ENCODE measurements around the gene TTLL3.

TTLL3 gene

GRCh38 chr3:9820946-9821345 is 10.9 kb downstream of the TTLL3 start:
- POLR2A ChIA-PET = no interaction called here
- TF ChIP-seq CTCF (IDR thresholded peaks at IDR 0.05; ENCODE audit: insufficient read depth, low read length, missing control alignments) = peak; percentile 16
- CTCF ChIA-PET = interaction anchor here (1.3 to 1.5 kb wide), 4 partner anchors 9 to 126 kb away, joined by 3 to 8 read pairs (median 4); no protein-coding TSS in a partner anchor
- DNase-seq (ENCODE audit: low read depth, low spot score) = no peak
- H3K4me3 ChIP-seq (ENCODE audit: low read depth, low read length) = no peak overlapping the region

- no peak overlapping the region for H3K4me3 ChIP-seq (ENCODE audit: low read depth, low read length)
- CTCF ChIA-PET = interaction anchor here (1.3 kb wide), 1 partner anchor 82 kb away, joined by 3 read pairs; no protein-coding TSS in a partner anchor
- TF ChIP-seq CTCF (IDR thresholded peaks at IDR 0.05; ENCODE audit: insufficient read depth, low read length, missing control alignments) = no peak
- POLR2A ChIA-PET = no interaction called here
- DNase-seq (ENCODE audit: low read depth, low spot score) = no peak
Observed at GRCh38 chr3:9825451-9826040, 15.5 kb downstream of the TTLL3 start.

- ChIA-PET CTCF (interaction anchor here (0.8 to 1.6 kb wide), 3 partner anchors 14 to 119 kb away, joined by 3 to 6 read pairs (median 5); partner anchors contain the start of gene RPUSD3), POLR2A (interaction anchor here (0.9 kb wide), 1 partner anchor 9 kb away, joined by 5 read pairs; no protein-coding TSS in a partner anchor)
- H3K4me3 ChIP-seq (ENCODE audit: low read depth, low read length) = no peak overlapping the region
- DNase-seq (ENCODE audit: low read depth, low spot score) = no peak
- no peak for TF ChIP-seq CTCF (IDR thresholded peaks at IDR 0.05; ENCODE audit: insufficient read depth, low read length, missing control alignments)
Observed at GRCh38 chr3:9826815-9827573, 16.9 kb downstream of the TTLL3 start.

GRCh38 chr3:9828801-9829755 is 19.0 kb downstream of the TTLL3 start:
- ChIA-PET POLR2A (interaction anchor here (1.1 kb wide), 1 partner anchor 117 kb away, joined by 3 read pairs; no protein-coding TSS in a partner anchor), CTCF (interaction anchor here (0.7 to 1.5 kb wide), 4 partner anchors 9 to 102 kb away, joined by 3 to 4 read pairs (median 3); no protein-coding TSS in a partner anchor)
- DNase-seq (ENCODE audit: low read depth, low spot score) = no peak
- no peak overlapping the region for H3K4me3 ChIP-seq (ENCODE audit: low read depth, low read length)
- no peak for TF ChIP-seq CTCF (IDR thresholded peaks at IDR 0.05; ENCODE audit: insufficient read depth, low read length, missing control alignments)

GRCh38 chr3:9831253-9831652 is 21.2 kb downstream of the TTLL3 start:
- CTCF ChIA-PET = interaction anchor here (0.6 to 2.3 kb wide), 6 partner anchors 8 to 115 kb away, joined by 3 to 9 read pairs (median 5); partner anchors contain the start of gene CRELD1
- POLR2A ChIA-PET = interaction anchor here (0.6 to 1.0 kb wide), 2 partner anchors 12 to 26 kb away, joined by 3 read pairs; partner anchors contain the start of gene RPUSD3

More at GRCh38 chr3:9831253-9831652, 21.2 kb downstream of the TTLL3 start:
- H3K4me3 ChIP-seq (ENCODE audit: low read depth, low read length) = no peak overlapping the region
- TF ChIP-seq CTCF (IDR thresholded peaks at IDR 0.05; ENCODE audit: insufficient read depth, low read length, missing control alignments) = no peak
- DNase-seq (ENCODE audit: low read depth, low spot score) = no peak

All from AG04449 (cell line).